Measurements from ENCODE around the gene FKBP4. TPM values are rescaled to one million over a fixed set of nuclear protein-coding genes. Genes with fewer than 3 reads are reported as not detected.

FKBP4 gene
- total RNA-seq, 1 donor from 2014 or later = 140 TPM

GRCh38 chr12:2813214-2814185 lies 18.7 kb downstream of the FKBP4 start:
- DNase-seq (ENCODE audit: low spot score) = peak; percentile 51

GRCh38 chr12:2819810-2820209 lies 25.0 kb downstream of the FKBP4 start:
- no peak for DNase-seq (ENCODE audit: low spot score)

- no peak for DNase-seq (ENCODE audit: low spot score)
Observed at GRCh38 chr12:2820432-2820831, 25.7 kb downstream of the FKBP4 start.

GRCh38 chr12:2823483-2823882 lies 28.7 kb downstream of the FKBP4 start:
- no peak for DNase-seq (ENCODE audit: low spot score)

GRCh38 chr12:2824541-2824940 lies 29.8 kb downstream of the FKBP4 start:
- DNase-seq (ENCODE audit: low spot score) = no peak

- DNase-seq (ENCODE audit: low spot score) = no peak
Observed at GRCh38 chr12:2825132-2825531, 30.4 kb downstream of the FKBP4 start.

GRCh38 chr12:2826036-2826435 lies 31.3 kb downstream of the FKBP4 start:
- no peak for DNase-seq (ENCODE audit: low spot score)

GRCh38 chr12:2826721-2827515 lies 32.1 kb downstream of the FKBP4 start:
- no peak for DNase-seq (ENCODE audit: low spot score)

GRCh38 chr12:2829275-2829674 lies 34.5 kb downstream of the FKBP4 start:
- no peak for DNase-seq (ENCODE audit: low spot score)

- DNase-seq (ENCODE audit: low spot score) = no peak
Observed at GRCh38 chr12:2832550-2833127, 37.9 kb downstream of the FKBP4 start.

- no peak for DNase-seq (ENCODE audit: low spot score)
Observed at GRCh38 chr12:2833327-2833726, 38.6 kb downstream of the FKBP4 start.

GRCh38 chr12:2833810-2834209 lies 39.0 kb downstream of the FKBP4 start:
- DNase-seq (ENCODE audit: low spot score) = no peak

- DNase-seq (ENCODE audit: low spot score) = no peak
Observed at GRCh38 chr12:2834581-2835491, 40.1 kb downstream of the FKBP4 start, which contains the start of gene NRIP2. Gene NRIP2, minus strand, starts transcription at chr12:2835035. Its CDS starts 52 bp downstream, at chr12:2834983.

GRCh38 chr12:2835691-2836403 lies 41.1 kb downstream of the FKBP4 start:
- no peak for DNase-seq (ENCODE audit: low spot score)

- DNase-seq (ENCODE audit: low spot score) = no peak
Observed at GRCh38 chr12:2836574-2836973, 41.8 kb downstream of the FKBP4 start.

- no peak for DNase-seq (ENCODE audit: low spot score)
Observed at GRCh38 chr12:2841056-2841650, 46.4 kb downstream of the FKBP4 start.

GRCh38 chr12:2842948-2843347 lies 48.2 kb downstream of the FKBP4 start:
- DNase-seq (ENCODE audit: low spot score) = no peak

GRCh38 chr12:2844786-2845185 lies 50.0 kb downstream of the FKBP4 start:
- DNase-seq (ENCODE audit: low spot score) = no peak

GRCh38 chr12:2845280-2845679 lies 50.5 kb downstream of the FKBP4 start:
- DNase-seq (ENCODE audit: low spot score) = peak; percentile 14

GRCh38 chr12:2851931-2852330 lies 57.2 kb downstream of the FKBP4 start:
- no peak for DNase-seq (ENCODE audit: low spot score)
